Motor neuron (in vitro differentiated cells): Measurements from ENCODE around the gene CD300C. TPM values are rescaled to one million over a fixed set of nuclear protein-coding genes. Genes with fewer than 3 reads are reported as not detected.
"Not testable (repeated sequence)": the region's sequence is repeated elsewhere in the genome, so short reads cannot be mapped to it uniquely, and the experiment has no call there.

Experiments
- ATAC-seq, 8 experiments: fragments of 200-7000 bp; cut with Tn5 transposase; replicated peaks in 6 of 8; 2 replicates each; pipeline ENCODE4 v1.8.0; 2021; ENCODE audit warnings: mild to moderate bottlenecking in 8 of 8, moderate library complexity in 8 of 8
- H3K27ac ChIP-seq, 2 donors: fragments of 250-450 bp; sonication (Bioruptor Pico); 2 replicates each; pipeline ENCODE4 v1.9.0; 2021; ENCODE audit warnings: antibody characterized with exemption in 2 of 2, mild to moderate bottlenecking in 2 of 2, moderate library complexity in 1 of 2
- H3K4me1 ChIP-seq, 2 donors: fragments of 250-450 bp; sonication (Bioruptor Pico); replicated peaks in 1 of 2; 2 replicates each; pipeline ENCODE4 v1.6.1; 2021; ENCODE audit warnings: antibody characterized with exemption in 2 of 2, mild to moderate bottlenecking in 2 of 2, moderate library complexity in 1 of 2
- H3K4me3 ChIP-seq, 5 donors: fragments of 250-450 bp; sonication (Bioruptor Pico); 2 replicates each; pipeline ENCODE4 v1.9.0; 2021; ENCODE audit warnings: antibody characterized with exemption in 5 of 5, mild to moderate bottlenecking in 5 of 5, moderate library complexity in 4 of 5
- WGBS, 10 experiments: fragments of 450-650 bp; shearing (Covaris generic); methylation state at CpG; one replicate each; pipeline ENCODE4 v1.0.0; 2022; 5-methylcytosine and 5-hydroxymethylcytosine counted together
- in situ Hi-C, 9 experiments: fragments of 400-800 bp; cut with MboI; loops; one replicate each; pipeline ENCODE4 v1.15.0; 2021; ENCODE audit warnings: low sequenced_read_pairs in 9 of 9, low pct_unique_long_range_greater_than_20kb in 2 of 9; ENCODE audit not compliant: unreplicated experiment in 9 of 9
- total RNA-seq, 8 experiments: library from RNA; unstranded; fragments of 300-600 nt; gene quantifications; 2 replicates each; pipeline versions ENCODE4 v1.2.3 to v1.2.4, GENCODE V29; 2022

CD300C gene
- total RNA-seq, 8 experiments from 2014 or later = 0.13 to 0.66 (median 0.28) TPM; not detected in 3

DNA sequence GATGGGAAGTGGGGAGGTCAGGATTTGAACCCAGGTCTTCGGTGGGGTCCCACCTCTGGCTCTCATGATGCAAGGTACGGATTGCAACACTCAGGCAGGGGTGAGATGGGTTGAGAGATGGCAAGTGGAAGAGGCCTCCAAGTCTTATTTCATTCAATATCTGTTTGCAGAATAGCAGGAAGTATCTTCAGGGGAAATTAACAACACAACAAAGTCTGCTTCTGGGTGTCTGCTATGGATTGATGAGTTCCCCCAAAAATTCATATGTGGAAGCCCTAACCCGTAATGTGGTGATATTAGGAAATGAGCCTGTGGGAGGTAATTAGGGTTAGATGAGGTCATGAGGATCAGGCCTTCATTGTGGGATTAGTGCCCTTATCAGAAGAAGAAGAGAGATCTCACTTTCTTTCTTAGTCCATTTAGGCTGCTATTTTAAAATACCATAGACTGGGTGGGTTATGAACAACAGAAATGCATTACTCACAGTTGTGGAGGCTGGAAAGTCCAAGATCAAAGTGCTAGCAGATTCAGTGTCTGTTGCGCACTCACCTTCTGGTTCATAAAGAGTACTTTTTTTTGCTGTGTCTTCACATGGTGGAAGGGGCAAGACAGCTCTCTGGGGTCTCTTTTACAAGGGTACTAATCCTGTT lies 25.8 kb upstream of the CD300C start:
- 0 to 89% (median 50%) methylated on average over 1 to 4 of the region's 4 CpGs; no CpG with 5 or more reads in 3 of the 10 experiments for WGBS, 10 experiments
- Histone ChIP-seq H3K27ac (no peak overlapping the region), H3K4me3 (no peak overlapping the region), H3K4me1 (peaks cover 0 to 4% of the 10 kb centered on the region in 2 donors)
- no peak for ATAC-seq
- in situ Hi-C loops = no loop called here

DNA sequence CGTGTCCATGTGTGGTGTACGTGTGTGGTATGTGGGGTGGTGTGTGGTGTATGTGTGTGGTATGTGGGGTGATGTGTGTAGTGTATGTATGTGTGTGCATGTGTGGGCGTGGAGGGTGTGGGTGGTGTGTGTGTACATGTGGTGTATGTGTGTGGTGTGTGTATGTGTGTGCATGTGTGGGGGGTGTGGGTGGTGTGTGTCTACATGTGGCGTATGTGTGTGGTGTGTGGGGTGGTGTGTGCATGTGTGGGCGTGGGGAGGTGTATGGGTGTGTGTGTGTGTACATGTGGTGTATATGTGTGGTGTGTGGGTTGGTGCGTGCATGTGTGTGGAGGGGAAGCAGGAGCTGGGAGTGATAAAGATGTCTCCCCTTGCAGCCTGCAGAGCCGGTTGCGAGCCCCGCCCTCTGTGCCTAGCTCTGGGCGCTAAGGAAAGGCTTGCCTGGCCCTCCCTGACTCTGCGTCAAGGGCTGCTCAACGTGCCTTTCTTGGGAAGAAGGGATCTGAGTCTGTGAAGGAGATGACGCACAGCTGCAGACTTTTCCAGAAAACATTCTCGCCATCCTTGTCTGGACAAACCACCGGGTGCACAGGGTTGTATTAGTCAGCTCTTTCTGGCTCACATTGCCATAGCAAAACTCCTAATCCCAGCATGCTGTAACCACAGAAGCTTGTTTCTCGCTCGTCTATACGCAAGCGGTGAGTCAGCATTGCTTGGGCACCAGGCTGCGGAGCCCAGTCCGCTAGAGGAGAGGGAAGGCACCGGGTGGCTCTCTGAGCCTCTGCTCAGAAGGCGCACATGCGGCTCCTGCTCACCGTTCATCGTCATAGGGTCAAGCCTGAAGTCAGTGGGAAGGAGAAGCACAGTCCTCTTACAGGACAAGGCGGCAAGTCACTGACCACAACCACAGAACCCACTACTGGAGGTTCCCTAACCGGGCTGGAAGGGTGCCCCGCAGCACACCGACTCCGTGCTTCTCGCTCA lies 23.4 kb upstream of the CD300C start:
- peaks cover 0 to 4% of the 10 kb centered on the region in 2 donors for H3K4me1 ChIP-seq
- no peak overlapping the region for H3K27ac ChIP-seq
- H3K4me3 ChIP-seq = no peak overlapping the region
- 38 to 80% (median 68%) methylated on average over 1 to 25 of the region's 32 CpGs; no CpG with 5 or more reads in 2 of the 10 experiments for WGBS, 10 experiments
- ATAC-seq = peak; percentile 49 to 96 (median 88)
- in situ Hi-C loops = no loop called here

DNA sequence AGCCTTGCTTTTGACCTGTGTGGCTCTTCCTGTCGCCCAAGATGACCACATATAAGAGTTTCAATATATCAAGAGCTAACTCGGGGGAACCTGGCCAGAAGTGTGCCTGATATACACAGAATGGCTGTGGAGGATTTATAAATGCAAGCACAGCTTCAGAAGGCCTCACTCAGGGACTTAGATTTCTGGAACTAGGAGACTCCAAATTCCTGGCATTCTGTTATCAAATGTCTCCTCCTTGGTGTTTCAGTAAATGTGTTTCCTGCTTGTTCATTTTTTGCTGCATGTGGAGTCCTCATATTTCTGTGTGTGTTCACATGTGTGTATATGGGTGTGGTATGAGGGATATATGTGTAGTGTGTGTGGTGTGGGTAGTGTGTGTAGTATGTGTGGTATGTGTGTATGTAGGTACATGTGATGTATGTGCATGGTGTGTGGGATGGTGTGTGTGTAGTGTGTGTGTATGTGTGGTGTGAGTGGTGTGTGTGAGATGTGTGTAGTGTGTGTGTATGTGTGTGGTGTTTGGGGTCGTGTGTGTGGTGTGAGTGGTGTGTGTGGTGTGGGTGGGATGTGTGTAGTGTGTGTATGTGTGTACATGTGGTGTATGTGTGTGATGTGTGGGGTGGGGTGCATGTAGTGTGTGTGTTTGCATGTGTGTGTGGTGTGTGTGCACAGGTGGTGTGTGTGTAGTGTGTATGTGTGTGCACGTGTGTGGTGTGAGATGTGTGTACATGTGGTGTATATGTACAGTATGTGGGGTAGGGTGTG lies 22.4 kb upstream of the CD300C start:
- Histone ChIP-seq H3K4me3 (no peak overlapping the region), H3K27ac (no peak overlapping the region), H3K4me1 (peaks cover 0 to 4% of the 10 kb centered on the region in 2 donors)
- ATAC-seq = no peak
- WGBS, 10 experiments = 17 to 83% (median 58%) methylated on average over 1 to 2 of the region's 4 CpGs; no CpG with 5 or more reads in 5 of the 10 experiments
- in situ Hi-C loops = no loop called here

DNA sequence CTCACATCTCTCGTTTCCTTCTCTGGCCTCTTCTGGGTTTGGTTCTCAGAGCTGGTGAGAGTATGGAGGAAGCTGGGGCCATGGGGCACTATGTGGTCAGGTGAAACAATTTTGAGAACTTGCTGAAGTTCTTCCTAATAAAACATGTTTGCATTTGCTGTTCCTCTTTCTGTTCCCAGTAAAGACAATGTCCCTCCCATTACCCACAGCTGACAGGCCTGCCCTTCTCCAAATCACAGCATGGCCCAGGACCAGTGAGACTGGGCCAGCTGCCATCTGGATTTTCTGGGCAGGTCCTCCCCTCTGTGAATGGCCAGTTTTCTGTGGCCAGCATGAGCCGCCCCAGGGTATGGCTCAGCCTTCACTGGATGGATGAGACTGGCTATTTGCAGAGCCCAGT lies 21.5 kb upstream of the CD300C start, which contains the start of gene CD300H:
Gene CD300H (minus strand): TSS at position 113 of the 400 bp plus-strand sequence.
- 14 to 100% (median 82%) methylated on average over 1 to 2 of the region's 2 CpGs; no CpG with 5 or more reads in 6 of the 10 experiments for WGBS, 10 experiments
- H3K4me3 ChIP-seq = no peak within 1 kb of the TSS
- no peak within 1 kb of the TSS for H3K27ac ChIP-seq
- ATAC-seq = no peak
- in situ Hi-C loops = no loop called here
- peaks cover 0 to 4% of the 10 kb centered on the region in 2 donors for H3K4me1 ChIP-seq

DNA sequence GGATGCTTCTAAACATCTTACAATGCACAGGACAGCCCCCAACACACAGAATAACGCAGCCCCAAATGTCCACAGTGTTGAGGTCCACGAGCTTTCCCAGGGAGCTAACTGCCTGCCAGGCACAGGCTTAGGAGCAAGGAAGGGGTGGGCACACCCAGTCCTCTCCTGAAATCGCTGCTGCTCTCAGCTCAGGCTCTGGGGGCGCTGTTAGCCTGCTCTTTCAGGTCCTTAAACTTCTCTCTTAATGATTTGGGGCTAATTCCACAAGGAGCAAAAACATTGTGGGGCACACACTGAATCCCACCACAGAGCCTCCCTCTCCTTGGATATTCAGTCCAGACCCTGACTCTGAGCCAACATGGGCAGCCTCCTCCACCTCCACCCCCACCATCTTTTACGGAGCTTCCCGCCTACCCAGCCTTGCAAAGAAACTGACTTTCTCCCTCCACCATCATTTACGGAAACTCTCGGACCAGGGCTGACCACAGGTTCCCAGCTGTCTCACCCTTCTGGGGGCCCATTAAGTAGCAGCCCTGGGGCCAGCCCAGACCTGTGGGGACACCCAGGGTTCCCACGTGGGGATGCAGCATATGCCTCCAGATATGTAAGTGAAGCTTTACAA lies 20.3 kb upstream of the CD300C start:
- 0 to 100% (median 48%) methylated on average over 1 to 6 of the region's 9 CpGs; no CpG with 5 or more reads in 2 of the 10 experiments for WGBS, 10 experiments
- Histone ChIP-seq H3K4me3 (no peak overlapping the region), H3K4me1 (peaks cover 0 to 4% of the 10 kb centered on the region in 2 donors), H3K27ac (no peak overlapping the region)
- in situ Hi-C loops = no loop called here
- ATAC-seq = peak in 3 of 8 experiments; percentile 43 to 87 (median 61)

DNA sequence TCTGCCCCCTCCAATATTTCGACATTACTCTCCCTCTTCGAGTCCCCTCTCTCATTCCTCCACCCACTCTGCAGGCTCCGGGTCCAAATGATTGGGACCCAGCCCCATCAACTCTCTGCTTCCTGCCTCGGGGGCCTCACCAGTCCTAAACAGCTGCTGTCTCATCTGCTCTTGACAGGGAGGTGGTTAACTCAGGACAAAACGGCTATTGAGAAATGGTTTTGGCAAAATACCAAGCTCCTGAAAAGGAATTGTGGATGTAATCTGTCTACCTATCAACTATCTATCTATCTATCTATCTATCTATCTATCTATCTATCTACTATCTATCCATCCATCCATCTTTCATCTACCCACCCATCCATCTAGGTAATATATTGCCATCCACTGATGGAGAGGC lies 19.2 kb upstream of the CD300C start:
- H3K4me3 ChIP-seq = no peak overlapping the region
- ATAC-seq = no peak
- WGBS, 10 experiments = 13 to 81% (median 69%) methylated on average over 1 to 5 of the region's 5 CpGs; no CpG with 5 or more reads in 5 of the 10 experiments
- no peak overlapping the region for H3K27ac ChIP-seq
- in situ Hi-C loops = no loop called here
- peaks cover 0 to 4% of the 10 kb centered on the region in 2 donors for H3K4me1 ChIP-seq

DNA sequence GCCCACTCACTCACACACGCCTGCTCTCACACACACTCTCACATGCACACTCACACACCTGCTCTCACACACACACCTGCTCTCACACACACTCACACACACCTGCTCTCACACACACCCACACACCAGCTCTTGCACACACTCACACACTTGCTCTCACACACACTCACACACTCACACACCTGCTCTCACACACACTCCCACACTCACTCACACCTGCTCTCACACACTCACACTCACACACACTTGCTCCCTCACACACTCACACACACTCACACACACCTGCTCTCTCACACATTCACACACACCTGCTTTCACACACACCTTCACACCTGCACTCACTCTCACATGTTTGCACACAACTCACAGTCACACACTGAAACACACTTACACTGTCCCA lies 17.4 kb upstream of the CD300C start:
- no peak for ATAC-seq
- in situ Hi-C loops = no loop called here
- Histone ChIP-seq H3K4me3 (no peak overlapping the region), H3K27ac (no peak overlapping the region), H3K4me1 (no peaks in the 10 kb centered on the region)
- no CpG with 5 or more reads among the region's 1 CpG for WGBS, 10 experiments

DNA sequence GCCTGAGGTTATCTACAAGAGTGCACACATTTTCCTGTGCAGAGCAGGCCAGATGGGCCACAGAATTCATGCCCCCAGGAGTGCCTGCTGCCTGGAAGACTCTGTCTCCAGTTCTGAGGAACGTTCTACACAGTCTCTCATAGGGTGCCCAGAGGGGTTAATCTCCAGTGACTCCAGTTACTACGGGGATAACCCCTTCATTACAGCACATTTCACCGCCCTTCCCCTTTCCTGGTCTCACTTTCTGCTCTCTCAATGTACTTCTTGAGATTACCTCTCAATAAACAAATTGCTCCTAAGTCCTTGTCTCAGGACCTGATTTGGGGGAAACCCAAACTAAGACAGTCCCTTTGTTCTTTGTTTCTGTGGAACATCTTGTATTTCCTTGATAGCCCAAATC lies 15.7 kb upstream of the CD300C start:
- Histone ChIP-seq H3K4me1 (no peaks in the 10 kb centered on the region), H3K4me3 (no peak overlapping the region), H3K27ac (no peak overlapping the region)
- in situ Hi-C loops = no loop called here
- WGBS, 10 experiments = 0 to 75% (median 30%) methylated on average over 1 to 3 of the region's 3 CpGs; no CpG with 5 or more reads in 3 of the 10 experiments
- no peak for ATAC-seq

DNA sequence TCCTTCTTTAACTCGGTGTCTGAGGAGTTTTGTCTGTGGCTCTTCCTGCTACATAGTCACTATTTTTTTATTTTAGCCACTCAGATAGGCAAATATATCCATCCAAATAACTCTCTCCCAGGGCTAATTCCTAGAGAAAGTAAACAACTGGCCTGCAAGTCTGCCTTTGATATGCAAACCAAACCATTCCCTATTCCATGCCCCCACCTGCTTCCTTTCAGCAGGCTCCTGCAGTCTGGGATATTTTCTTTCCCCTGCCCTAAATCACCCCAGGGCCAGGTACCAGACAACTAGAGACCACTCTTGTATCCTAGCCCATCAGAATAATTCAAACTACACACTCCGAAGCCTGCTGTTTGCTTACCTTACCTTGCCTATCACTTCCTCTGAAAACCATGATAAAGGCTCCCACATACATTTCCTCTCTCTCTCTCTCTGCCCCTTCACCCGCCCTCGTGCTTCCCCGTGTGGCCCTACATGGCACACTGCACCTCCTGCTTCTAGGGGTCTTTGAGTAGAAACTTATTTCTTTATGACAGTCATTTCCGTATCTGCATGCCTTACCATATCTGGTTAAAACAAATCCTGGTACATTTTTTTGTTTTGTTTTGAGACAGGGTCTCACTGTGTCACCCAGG lies 13.1 kb upstream of the CD300C start:
- ATAC-seq = no peak
- Histone ChIP-seq H3K4me3 (no peak overlapping the region), H3K4me1 (peaks cover 0 to 5% of the 10 kb centered on the region in 2 donors), H3K27ac (no peak overlapping the region)
- in situ Hi-C loops = no loop called here
- 29 to 89% (median 60%) methylated on average over 1 to 6 of the region's 6 CpGs; no CpG with 5 or more reads in 1 of the 10 experiments for WGBS, 10 experiments

DNA sequence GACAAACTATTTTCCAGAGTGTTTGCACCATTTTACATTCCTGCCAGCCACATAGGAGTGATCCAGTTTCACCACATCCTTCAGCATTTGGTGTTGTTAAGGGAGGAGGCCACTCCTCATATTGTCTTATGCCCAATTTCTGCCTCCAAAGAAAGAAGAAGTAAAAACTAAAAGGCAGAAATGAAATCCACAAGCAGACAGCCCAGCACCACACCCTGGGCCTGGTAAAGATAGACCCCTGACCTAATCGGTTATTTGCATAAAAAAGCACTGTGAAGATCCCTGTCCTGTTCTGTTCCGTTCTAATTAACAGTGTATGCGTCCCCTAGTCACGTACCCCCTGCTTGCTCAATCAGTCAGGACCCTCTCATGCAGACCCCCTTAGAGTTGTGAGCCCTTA lies 12.5 kb upstream of the CD300C start:
- ATAC-seq, in situ Hi-C loops, H3K4me1 ChIP-seq, H3K27ac ChIP-seq, H3K4me3 ChIP-seq: not testable (repeated sequence)
- 0 to 65% (median 40%) methylated on average over 1 to 3 of the region's 4 CpGs; no CpG with 5 or more reads in 3 of the 10 experiments for WGBS, 10 experiments

DNA sequence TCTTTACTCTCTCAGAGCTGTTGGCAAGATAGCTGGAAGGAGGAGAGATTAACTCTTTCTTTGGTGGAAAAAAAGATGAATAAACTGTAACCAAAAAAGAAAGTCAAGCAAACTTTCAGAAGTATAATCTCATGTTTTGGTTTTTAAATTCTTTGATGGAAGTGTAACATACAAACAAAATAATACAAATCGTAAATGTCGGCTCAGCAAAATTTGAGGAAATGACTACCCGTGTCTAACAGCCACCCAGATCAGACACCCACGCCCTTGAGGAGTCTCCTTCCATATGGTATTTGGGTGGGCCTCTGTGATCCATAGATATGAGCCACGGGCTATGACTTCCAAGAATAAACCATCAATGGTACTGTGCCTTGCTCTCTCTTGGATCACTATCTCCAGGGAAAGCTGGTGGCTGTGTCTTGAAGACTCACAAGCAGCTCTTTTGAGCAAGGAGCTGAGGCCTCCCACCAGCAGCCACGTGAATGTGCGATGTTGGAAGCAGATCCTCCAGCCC lies 9.6 kb upstream of the CD300C start:
- in situ Hi-C loops = no loop called here
- no peak overlapping the region for H3K4me3 ChIP-seq
- no peak overlapping the region for H3K27ac ChIP-seq
- peak in 2 of 8 experiments; percentile 57 to 72 for ATAC-seq
- WGBS, 10 experiments = 29 to 100% (median 80%) methylated on average over 1 to 7 of the region's 7 CpGs
- H3K4me1 ChIP-seq = peaks cover 10 to 25% of the 10 kb centered on the region in 2 donors

DNA sequence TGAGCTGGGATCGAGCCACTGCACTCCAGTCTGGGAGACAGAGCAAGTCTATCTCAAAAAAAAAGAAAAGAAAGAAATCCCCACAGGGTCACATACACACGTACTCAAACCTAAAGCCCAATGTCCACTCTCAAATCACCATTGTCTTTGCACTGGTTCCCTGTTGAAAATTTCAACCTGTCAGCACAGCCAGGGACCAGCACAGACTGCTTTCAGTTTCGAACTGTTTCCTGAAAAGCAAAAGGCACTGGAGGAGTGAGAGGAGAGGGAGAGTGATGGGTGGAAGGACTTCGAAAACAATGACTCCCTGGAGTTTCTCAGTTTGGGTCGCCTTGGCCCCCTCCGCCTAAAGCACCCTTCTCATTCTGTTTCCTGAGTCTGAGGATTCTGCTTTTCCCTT lies 9.0 kb upstream of the CD300C start:
- H3K4me1 ChIP-seq = peaks cover 10 to 25% of the 10 kb centered on the region in 2 donors
- ATAC-seq = peak in 1 of 8 experiments; percentile 51
- H3K4me3 ChIP-seq = no peak overlapping the region
- in situ Hi-C loops = no loop called here
- 17 to 93% (median 69%) methylated on average over 1 to 4 of the region's 6 CpGs; no CpG with 5 or more reads in 1 of the 10 experiments for WGBS, 10 experiments
- no peak overlapping the region for H3K27ac ChIP-seq
